IPS DF 19.7 (cell line): ENCODE measurements around the gene MFSD11.
"Not testable (repeated sequence)": the region's sequence is repeated elsewhere in the genome, so short reads cannot be mapped to it uniquely, and the experiment has no call there.

Experiments used
- DNase-seq: peaks from one replicate; pipeline ENCODE4 v3.0.0-alpha.2; 2013; ENCODE audit warnings: low read depth, low spot score

The MFSD11 gene

DNA sequence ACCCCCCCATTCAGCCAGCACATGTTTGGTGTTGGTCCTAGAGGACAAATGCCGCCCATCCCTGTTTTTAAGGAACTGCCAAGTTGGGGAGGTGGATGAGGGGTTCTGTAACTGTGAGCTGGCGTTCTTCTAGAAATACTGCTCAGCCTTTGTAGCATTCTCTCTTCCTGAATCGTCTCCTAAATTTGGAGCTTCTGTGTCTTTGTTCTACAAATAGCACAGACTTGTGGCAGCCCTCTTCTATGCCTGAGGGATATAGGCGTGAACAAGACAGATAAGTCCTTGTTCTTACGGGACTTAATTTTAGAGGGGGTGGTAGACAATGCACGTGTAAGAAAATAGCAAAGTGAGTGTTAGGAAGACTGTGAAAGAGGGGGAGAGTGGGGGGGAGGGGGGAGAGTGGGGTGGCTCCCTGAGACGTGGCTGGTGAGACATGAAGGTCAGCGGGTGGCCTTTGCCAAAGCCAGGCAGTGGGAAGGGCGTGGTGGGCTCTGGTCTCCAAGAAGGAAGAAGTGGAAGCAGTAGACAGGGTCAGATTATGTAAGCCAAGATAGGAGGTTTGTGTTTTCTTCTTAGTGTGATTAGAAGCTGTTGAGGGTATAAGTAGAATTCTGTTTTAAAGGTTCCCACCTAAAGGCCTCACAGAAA is 9.9 kb downstream of the MFSD11 start:
- DNase-seq: no peak

DNA sequence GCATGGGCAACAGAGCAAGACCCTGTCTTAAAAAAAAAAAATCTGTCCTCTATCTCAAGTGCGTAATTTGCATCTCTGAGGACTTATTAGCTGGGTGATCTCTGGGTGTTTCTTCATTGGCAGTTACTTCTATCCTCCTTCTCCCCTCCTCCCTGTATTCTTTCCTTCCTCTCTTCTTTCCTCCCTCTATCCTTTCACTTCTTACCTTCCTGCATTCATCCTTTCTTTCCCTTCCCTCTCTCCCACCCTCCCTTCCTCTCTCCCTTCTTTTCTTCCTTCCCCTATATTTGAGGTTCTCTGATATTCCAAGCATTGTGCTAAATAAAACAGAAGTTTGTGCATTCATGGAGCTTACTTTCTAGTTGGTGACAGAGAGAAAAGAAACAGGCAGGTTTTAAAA is 10.7 kb downstream of the MFSD11 start:
- no peak for DNase-seq

DNA sequence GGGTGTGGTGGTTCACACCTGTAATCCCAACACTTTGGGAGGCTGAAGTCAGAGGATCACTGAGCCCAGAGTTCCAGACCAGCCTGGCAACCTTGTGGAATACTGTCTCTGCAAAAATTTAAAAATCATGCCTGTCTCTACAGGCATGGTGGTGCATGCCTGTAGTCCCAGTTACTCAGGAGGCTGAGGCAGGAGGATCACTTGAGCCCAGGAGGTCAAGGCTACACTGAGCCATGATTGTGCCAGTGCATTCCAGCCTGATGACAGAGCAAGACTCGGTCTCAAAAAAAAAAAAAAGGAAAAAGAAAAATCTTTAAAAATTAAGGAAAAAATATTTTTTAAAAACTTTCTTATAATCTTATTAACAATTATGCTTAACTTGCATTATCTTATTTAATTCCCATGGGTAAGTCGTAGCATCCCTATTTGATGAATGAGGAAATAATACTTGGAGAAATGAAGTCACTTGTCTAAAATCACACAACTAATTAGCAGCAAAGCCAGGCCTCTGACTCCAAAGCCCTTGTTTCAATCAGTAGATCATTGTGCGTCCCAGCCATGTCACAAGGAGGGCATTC is 13.6 kb downstream of the MFSD11 start:
- DNase-seq: no peak

DNA sequence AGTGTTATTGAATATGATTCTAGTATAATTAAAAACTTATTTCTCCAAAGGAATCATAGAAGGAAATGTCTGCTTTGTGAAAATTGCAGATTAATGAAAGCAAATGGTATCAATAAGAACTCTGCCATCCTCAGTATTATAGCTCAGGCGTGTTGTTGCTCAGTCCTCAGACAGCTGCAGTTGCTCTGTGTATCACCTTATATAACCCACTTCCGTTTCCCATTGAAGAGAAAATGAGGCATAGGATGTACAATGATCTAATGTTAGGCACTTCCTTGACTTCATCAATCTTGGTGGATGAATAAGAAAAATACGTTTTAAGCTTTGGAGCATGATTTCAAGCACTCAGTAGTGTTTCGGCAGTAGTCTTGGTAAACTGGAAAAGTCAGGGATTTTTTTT is 14.1 kb downstream of the MFSD11 start:
- DNase-seq: no peak

DNA sequence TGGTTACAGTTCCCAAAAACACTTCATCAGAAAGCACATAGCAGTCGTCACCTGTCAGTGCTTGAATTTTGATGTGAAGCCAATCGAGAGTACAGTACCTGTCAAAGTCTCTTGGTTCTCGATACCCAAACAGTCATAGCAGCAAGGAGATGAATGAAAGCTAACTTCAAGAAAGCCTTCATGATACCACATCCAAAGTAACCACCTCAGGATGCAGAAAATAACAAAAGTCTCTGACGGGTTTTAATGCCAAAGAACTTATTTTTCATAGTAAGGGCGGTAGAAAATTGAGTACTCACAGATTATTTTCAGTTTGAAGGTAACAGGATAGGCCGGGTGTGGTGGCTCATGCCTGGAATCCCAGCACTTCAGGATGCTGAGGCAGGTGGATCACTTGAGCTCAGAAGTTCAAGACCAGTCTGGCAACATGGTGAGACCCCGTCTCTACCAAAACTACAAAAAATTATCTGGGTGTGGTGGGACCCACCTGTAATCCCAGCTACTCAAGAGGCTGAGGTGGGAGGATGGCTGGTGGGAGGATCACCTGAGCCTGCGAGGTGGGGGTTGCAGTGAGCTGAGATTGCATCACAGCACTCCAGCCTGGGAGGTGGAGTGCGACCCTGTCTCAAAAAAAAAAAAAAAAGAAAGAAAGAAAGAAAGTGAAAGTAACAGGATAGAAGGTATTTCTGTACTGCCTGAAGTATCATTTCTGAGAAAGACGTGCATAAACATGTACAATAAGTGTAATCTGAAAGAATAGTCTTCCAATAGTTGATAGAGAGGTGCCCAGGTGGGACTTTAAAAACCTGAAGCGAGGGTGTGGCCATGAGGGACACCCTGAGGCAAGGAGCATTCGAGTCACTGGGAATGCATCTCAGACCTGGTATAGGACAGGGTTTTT is 15.4 kb downstream of the MFSD11 start:
- DNase-seq: no peak

DNA sequence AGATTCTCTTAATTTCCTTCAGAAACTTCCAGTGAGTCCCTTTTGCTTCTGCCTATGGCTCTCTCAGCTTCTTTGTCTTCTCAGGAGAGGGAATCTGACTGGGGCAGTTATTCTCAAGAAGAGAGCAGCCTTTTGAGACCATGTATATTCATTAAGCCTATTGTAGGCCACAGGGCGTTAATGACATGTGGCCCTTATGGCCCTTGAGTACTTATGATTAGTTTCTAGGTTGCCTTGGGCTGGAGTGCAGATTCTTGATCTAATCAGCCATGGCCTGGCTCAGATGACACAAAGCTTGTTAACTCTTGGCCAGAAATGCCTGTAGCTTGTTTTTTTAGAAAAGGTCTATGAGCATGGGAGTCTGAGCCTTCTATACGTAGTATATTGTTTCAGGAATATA is 17.4 kb downstream of the MFSD11 start:
- DNase-seq: no peak

DNA sequence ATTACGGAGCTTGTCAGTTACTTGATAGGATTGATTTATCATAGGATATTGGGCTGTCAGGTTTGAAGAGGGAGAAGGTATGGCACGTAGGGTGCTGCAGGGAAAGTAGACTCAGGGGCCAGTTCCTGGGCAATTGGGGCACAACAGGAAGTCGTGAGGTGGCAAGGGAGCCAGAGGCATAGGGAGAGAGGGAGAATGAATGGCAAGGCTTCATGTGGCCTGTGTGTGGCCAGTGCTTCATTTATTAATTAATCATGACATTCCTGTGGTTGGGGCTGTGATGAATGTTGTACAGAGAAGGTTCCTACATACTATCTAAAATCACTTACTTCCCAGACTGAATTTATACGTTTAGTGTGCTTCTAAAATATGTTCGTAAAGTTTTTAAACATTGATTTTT is 19.3 kb downstream of the MFSD11 start:
- no peak for DNase-seq

DNA sequence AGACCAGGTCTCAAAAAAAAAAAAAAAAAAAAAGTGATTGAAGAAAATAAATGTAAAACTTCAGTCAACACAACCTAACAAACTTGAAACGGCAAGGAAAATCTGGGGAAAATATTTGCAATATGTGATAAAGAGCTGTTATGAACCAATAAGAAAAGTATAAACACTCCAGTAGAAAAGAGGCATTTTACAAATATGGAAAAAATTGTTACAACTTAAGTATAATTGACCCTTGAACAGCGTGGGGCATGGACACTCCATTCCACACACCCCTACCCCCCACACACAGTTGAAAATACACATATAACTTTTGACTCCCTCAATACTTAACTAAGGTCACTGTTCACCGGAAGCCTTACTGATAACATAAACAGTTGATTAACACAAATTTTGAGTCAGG is 20.7 kb downstream of the MFSD11 start:
- DNase-seq: no peak

DNA sequence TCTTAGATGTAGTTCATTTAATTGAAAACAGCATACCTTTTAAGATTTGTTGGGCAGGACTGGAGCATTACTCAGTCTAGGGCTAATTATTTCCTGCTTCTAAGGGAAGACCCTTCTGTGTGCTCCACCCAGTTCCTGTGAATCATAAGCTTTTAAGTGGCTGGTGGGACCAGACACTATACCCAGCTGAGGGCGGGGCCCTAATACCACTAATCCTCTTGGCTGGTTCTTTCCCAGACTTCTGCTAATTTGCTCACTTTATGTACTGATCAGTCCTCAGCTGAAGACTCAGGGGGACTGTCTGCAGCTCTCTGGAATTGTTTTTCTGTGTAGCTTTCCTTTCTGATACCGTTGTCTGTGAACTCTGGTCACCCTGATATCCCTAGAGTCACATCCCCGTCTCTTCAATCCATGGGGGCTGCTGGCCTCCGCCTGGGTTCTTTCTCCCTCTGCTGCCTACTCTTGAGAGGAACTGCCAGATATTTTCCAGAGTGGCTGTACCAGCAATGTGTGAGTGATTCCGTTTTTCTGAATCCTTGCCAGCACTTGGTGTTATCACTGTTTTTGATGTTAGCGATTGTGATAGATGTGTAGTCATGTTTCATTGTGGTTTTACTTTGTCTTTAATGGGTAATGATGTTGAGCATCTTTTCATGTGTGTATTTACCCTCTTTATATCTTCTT is 35.1 kb downstream of the MFSD11 start:
- no peak for DNase-seq

DNA sequence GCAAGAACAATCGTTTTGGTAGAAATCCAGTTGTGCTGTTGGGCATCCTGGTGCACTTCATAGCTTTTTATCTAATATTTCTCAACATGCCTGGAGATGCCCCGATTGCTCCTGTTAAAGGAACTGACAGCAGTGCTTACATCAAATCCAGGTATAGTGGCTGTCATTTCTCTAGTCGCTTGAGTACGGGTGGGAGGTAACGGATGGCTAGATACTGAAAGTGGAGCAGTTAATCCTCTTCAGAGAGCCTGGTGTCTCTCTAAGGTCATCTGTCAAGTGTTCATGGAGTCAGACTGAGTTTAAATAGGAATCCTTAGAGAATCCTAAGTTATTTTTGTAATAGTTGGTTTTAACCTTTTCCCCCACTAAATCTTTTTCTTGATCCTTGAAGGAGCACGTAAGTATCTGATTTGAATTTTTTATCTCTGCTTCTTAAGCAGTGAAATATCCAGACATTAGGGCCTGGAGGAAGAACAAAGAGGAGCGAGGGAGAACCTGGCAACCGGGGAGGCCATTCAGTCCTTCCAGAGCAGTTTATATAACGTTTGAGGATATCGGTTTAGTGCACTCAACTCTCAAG is 37.2 kb downstream of the MFSD11 start:
- no peak for DNase-seq

DNA sequence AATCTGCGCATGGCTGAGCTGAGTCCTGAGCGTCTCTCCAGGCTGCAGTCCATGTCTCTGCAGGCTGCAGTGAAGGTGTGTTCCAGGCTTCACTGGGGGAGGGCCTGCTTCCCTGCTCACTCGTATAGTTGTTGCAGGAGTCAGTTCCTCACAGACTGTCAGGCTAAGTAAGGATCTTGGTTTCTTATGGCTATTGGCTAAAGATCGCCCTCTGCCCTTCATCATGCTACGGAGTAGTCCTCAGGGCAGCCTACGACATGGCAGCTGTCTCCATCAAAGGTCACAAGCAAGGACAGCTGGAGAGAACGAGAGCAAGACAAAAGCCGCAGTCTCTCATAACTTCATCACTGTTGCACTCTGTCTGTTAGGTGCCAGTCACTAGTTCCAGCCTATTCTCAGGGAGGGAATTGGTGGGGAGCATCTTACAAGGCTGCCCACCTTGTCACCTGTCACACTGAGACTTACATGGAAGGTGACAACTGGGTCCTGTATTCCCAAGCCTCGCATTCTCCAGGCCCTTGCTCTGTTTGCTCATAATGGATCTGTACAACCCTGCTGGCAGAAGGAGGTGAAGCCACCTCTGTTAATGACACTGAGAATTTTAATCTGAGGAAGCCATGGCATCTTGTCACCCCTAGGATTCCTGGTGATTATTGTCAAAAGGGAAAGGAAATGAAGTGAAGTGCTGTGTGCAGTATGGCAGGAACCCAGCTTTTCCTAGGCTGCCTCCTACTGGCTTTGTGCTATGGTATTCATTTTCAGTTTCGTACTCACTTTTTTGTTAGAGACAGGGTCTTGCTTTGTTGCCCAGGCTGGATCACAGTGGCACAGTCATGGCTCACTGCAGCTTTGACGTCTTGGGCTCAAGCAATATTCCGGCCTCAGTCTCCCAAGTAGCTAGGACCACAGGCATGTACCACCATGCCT is 43.4 kb downstream of the MFSD11 start:
- DNase-seq: no peak

DNA sequence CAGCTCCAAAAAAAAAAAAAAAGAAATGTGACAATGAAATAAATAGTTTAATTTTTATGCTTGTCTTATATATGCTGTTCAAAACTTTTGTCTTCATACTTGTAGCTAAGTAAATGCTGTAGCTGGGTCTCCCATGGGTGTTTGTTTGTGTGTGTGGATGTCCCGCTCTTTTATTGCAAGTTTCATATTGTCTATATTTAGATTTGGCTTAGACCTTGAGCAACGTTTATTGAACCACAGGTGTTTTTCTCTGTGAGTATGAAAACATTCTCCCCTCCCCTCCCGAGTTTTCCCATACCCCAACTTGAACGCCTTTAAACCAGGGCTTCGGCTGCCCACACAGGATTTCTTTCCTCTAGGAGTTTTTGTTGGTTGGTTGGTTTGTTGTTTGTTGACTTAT is 45.2 kb downstream of the MFSD11 start:
- no peak for DNase-seq

DNA sequence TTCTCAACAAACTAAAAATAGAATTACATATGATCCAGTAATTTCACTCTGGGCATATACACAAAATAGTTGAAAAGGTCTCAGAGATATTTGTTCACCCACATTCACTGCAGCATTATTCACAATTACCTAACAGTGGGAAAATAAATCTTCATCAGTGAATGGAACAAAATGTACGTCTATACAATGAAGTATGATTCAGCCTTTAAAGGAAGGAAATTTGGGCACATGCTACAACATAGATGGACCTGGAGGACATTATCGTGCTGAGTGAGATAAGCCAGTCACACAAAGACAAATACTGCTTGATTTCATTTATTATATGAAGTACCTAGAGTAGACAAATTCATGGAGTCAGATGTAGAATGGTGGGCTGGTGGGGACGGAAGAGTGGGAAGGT is 47.0 kb downstream of the MFSD11 start:
- no peak for DNase-seq

DNA sequence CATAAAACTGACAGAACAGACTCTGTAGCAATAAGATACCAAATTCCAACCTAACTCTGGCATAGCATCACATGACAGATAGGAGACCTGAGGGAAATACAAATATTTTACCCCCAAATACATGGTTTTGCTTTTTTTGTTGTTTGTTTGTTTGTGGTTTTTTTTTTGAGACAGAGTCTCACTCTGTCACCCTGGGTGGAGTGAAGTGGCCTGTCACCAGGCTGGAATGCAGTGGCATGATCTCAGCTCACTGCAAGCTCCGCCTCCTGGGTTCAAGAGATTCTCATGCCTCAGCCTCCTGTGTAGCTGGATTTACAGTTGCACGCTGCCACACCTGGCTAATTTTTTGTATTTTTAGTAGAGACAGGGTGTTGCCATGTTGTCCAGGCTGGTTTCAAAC is 49.9 kb downstream of the MFSD11 start:
- DNase-seq: not testable (repeated sequence)

DNA sequence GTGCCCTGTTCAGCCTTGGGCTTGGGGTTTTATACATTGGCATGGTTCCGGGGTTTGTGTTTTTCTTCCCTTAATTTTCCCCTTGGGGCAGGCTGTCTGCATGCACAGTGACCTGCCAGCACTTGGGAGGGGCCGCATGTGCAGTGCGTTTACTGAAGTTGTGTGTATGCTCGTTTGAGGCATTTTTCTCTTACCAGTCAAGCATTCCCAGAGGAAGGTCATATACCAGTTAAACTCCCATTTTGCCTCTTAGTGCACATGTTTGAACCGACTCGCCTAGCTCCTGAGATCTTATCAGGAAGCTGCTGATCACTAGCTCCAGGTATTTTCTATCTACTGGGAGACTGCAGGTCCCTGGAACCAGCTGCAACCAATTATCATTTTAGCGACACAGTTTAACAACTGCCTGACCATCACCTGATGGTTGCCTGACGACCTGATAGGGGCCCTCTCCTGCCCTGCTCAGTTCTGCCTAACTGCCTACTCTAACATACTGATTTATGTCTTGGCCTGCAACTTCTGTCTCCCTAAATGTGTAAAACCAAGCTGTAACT is 51.4 kb downstream of the MFSD11 start:
- DNase-seq: no peak

DNA sequence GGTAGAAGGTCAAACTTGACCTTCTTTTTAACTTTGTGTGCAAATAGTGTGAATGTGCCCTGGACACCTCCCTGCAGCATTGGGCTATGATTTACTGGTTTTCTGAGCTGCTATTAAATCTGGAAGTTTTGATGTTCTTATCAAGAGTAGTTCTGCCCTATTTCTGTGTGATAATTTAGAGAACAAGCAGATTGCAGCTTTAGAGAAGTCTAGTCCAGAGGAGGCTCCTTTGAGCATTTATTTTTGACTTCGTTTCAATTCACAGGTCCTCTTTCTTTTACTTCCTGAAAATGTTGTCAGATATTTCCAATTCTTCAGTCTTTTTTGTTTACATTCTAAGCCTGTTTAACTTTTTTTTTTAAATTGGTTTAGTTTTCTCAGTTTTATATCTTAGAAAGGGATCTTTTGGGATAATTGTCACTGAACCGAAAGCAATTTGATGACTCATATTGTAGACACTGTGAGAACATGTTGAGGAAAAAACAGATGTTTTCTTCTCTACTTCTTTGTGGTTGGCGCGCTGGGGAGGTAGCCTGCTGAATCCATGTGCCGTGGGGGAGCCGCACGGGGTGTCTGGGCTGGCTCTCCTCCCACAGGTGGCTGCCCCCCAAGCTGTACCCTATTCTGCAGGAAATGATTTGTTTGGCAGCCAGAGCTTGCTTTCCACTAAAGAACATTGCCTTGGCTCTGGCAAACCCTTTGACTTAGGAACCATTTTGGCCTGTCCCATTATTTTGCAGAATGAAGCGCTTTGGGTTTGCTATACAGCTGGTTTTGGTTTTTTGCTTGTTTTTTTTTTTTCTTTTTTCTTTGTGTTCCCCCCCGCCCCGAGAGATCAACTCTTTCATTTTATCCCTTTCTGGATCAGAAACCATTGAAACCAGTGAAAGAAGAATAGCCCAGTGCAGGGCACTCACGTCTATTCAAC is 53.4 kb downstream of the MFSD11 start:
- DNase-seq: no peak

DNA sequence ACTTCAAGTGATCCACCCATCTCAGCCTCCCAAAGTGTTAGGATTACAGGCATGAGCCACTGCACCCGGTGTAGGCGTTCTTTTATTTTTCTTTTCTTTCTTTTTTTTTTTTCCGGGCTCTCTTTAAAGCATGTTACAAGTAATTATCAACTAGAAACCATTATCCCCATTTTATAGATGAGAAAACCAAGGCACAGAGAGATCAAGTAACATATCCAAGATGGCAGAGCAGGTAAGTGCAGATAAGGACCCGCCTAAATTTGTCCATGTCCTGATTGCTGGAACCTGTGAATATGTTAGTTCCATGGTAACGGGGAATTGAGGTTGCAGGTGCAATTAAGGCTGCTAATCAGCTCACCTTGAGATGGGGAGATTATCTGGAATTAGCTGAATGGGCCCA is 54.4 kb downstream of the MFSD11 start:
- no peak for DNase-seq

DNA sequence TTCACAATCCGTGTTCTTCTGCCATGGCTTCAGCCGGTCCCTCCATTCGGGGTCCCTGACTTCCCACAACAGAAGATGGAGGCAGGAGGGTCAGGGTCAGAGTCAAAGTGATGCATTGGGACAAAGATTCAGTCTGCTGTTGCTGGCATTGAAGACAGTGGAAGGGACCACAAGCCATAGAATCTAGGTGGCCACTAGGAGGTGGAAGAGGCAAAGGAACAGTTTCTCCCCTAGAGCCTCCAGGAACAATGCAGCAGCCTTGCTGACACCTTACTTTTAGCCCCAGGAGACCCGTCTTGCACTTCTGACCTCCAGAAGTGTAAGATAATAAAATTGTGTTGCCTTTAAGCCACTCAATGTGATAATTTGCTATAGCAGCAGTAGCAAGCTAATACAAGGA is 55.9 kb downstream of the MFSD11 start:
- no peak for DNase-seq

DNA sequence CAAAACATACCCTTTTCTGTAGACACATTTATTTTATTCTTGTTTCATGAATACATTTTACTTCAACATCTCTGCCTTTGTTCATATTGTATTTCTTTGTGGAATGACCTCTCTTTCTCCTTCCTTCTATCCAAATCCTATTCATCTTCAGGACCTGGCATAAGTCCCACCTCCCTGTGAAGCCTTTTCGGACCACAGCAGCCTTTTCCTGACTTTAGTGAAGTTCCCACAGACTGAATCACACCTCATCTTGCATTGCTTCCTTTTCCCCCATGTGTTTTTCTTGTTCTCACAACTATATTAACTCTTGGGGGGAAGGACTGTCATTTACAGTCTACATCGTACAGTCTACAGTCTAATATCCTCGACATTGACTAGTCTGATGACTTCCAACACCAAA is 58.2 kb downstream of the MFSD11 start:
- DNase-seq: no peak
